SJSA1 (cell line): ENCODE measurements around the gene ENTREP3. TPM values are rescaled to one million over a fixed set of nuclear protein-coding genes. Genes with fewer than 3 reads are reported as not detected.

ENCODE experiments used
- DNase-seq, 2 experiments: peaks; one replicate each; pipeline ENCODE4 v3.0.0-alpha.2; 2015 to 2020; ENCODE audit warnings: low spot score in 2 of 2, low read depth in 1 of 2
- H3K27ac ChIP-seq: fragments of 250-450 bp; sonication (Bioruptor Pico); 2 replicates; pipeline ENCODE4 v1.5.1; 2020; ENCODE audit warnings: mild to moderate bottlenecking, moderate library complexity
- H3K27me3 ChIP-seq: fragments of 250-450 bp; sonication (Bioruptor Pico); replicated peaks from 2 replicates; pipeline ENCODE4 v1.5.1; 2020; ENCODE audit warnings: mild to moderate bottlenecking, moderate library complexity
- H3K36me3 ChIP-seq: fragments of 250-450 bp; sonication (Bioruptor Pico); 2 replicates; pipeline ENCODE4 v1.5.1; 2020; ENCODE audit warnings: mild to moderate bottlenecking
- H3K4me1 ChIP-seq: fragments of 250-450 bp; sonication (Bioruptor Pico); replicated peaks from 2 replicates; pipeline ENCODE4 v1.6.1; 2021; ENCODE audit warnings: mild to moderate bottlenecking
- H3K4me3 ChIP-seq: fragments of 250-450 bp; sonication (Bioruptor Pico); 2 replicates; pipeline ENCODE4 v1.5.1; 2020; ENCODE audit warnings: mild to moderate bottlenecking
- H3K9me3 ChIP-seq: fragments of 250-450 bp; sonication (Bioruptor Pico); replicated peaks from 2 replicates; pipeline ENCODE4 v1.5.1; 2020; ENCODE audit warnings: mild to moderate bottlenecking
- total RNA-seq: library from RNA; depleted of rRNA; stranded (reverse); fragments of >200 nt; shearing (Covaris generic); gene quantifications from 2 replicates; pipeline ENCODE4 v1.2.3, GENCODE V29; 2014

Gene ENTREP3
- total RNA-seq, 1 experiment from 2014 or later, result 3.7 TPM

DNA sequence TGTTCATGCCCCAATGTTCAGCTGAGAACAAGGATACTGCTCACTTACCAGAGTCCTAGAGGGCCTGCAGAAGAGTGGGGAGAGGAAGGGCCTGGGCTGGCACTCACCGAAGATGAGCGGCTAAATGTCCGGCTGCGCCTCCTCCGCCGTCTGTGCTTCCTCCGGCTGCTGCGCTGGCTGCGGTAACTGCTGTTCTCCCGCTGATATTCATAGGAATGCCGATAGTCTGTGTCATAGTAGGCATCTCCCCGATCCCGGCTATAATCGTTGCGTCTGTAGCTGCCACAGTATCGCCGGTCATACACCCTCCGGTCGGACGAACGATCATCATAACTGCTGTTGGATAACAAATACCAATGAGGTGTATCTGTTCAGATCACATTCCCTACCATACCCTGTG is 14.1 kb upstream of the ENTREP3 start:
- Histone ChIP-seq H3K4me1 (peaks cover 13% of the 10 kb centered on the region), H3K36me3 (peaks cover 82% of the 10 kb centered on the region), H3K27me3 (no peaks in the 10 kb centered on the region), H3K27ac (no peak overlapping the region), H3K9me3 (no peaks in the 10 kb centered on the region), H3K4me3 (no peak overlapping the region)
- no peak for DNase-seq

DNA sequence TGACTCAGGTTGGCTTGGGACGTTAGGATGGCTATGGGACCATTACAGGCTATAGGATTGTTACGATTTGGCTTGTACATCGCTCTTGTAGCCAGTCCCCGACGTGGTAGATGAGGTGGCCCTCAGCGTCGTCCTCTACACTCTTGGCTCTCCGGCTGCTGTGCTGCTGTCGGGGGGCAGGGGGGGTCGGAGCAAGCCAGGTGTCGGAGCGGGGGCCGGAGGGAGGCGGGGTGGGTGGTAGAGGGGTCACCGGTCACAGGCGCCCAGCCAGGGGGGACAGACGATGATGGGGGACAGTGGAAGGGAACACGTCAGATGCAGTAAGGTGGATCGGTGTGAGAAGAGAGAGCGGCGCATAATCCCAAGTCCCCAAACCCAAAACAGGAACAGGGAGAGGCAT is 13.3 kb upstream of the ENTREP3 start:
- Histone ChIP-seq H3K4me3 (no peak overlapping the region), H3K4me1 (peaks cover 9% of the 10 kb centered on the region), H3K27ac (no peak overlapping the region), H3K27me3 (no peaks in the 10 kb centered on the region), H3K36me3 (peaks cover 90% of the 10 kb centered on the region), H3K9me3 (no peaks in the 10 kb centered on the region)
- DNase-seq, result no peak

DNA sequence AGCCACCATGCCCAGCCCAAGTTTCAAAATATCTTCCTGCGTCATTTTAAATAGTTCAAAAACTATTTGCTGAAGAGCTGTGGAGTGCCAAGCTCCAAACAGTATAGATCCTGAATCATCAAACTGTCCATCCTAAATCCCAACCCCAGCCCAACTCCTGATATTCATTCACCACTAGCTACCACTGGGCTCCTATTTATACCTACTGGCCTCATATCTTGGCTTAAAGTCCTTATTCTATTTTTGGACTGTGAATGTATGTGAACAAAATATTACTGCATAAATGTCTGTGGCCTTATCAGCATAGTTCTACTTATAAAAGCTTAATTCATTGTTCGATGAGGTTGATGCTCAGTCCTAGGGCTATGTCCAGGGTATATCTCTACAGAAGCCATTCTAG is 12.1 kb upstream of the ENTREP3 start:
- Histone ChIP-seq H3K36me3 (peaks cover 97% of the 10 kb centered on the region), H3K27me3 (no peaks in the 10 kb centered on the region), H3K4me1 (peaks cover 4% of the 10 kb centered on the region), H3K4me3 (no peak overlapping the region), H3K9me3 (no peaks in the 10 kb centered on the region), H3K27ac (no peak overlapping the region)
- DNase-seq, result no peak

DNA sequence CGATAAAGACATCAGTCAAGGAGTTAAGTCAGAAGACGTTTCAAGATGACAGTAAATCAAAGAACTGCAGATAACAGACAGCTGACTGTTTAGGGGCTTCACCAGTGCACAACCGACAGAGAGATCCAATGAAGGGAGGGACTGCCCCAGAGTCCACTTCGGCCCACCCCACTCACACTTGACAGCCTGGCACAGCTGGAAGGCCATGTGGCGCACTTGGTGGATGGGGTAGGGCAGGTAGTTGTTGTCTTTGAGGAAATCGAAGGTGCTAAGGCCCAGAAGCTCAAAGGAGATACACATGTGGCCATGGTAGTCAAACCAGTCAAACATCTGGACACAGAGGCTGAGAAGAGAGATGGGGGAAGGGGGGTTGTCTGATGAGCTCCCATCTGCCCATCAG is 11.3 kb upstream of the ENTREP3 start:
- Histone ChIP-seq H3K4me3 (no peak overlapping the region), H3K36me3 (peaks cover 92% of the 10 kb centered on the region), H3K9me3 (no peaks in the 10 kb centered on the region), H3K4me1 (no peaks in the 10 kb centered on the region; the same call in 1 of the 2 replicates), H3K27me3 (no peaks in the 10 kb centered on the region), H3K27ac (no peak overlapping the region)
- DNase-seq, result no peak

DNA sequence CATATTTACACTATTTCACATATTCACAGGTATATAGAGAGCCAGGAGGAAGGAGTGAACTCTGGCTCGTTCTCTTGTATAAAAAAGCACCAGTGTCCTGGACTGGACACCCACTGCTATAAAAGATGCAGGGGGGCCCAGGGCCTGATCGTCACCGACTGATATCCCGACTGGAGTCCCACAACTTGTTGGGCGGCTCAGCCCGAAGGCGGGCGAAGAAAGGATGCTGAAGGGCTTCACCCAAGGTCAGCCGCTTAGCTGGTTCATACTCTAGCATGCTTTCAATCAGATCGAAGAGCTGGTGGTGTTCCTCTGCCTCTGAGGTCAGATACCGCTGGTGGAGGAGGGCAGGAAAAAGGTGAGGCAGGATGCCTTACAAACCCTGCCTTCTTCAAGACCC is 7.8 kb upstream of the ENTREP3 start:
- Histone ChIP-seq H3K36me3 (peaks cover 84% of the 10 kb centered on the region), H3K27me3 (no peaks in the 10 kb centered on the region), H3K27ac (no peak overlapping the region), H3K9me3 (no peaks in the 10 kb centered on the region), H3K4me3 (no peak overlapping the region), H3K4me1 (peaks cover 6% of the 10 kb centered on the region)
- DNase-seq, result no peak

DNA sequence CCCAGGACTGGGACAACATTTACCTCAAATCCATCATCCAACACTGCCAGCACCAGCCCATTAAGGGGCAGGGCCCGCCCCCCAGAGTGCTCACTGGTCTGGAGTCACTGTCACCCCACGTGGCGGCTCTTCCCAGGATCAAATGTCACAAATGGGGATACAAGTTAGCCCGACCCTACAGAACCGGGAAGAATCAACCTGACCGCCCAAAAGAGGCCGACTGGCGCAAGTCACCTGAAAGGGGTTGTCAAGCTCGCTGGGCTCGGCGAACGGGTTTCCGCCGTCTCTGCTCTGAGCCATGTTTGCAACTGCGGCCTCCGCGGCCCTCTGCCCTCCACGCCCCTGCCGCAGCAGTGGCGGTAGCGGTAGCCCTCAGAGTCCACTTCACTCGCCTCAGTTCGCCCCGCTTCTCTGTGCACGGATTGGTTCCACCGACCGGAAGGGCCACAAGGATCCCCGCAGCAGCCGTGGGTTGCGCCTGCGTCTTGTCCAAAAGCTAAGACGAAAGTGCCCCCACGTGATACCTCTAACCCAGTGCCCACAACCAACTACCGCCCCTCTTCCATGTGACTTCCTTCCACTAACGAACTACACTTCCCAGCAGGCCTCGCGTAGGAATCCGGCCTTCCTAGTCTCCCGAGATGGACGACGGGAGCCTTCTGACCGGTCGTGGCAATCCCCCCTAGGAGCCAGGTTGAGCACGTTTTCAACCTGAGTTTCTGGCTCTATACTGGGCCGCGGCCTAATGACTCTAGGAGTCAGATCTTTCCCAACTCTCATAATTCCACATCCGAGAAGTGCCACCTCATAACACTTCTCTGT is 6.8 kb upstream of the ENTREP3 start, which contains the start of gene SCAMP3:
Gene SCAMP3, minus strand, starts transcription at position 509 of the 822 bp plus-strand sequence. Its CDS starts 209 bp downstream, at position 300.
- Histone ChIP-seq H3K4me3 (peak within 1 kb of the TSS; percentile 58), H3K27me3 (no peaks in the 10 kb centered on the region), H3K9me3 (no peaks in the 10 kb centered on the region), H3K27ac (peak within 1 kb of the TSS; percentile 29), H3K36me3 (peaks cover 80% of the 10 kb centered on the region), H3K4me1 (peaks cover 6% of the 10 kb centered on the region)
- DNase-seq, result peak; percentile 91 to 98

DNA sequence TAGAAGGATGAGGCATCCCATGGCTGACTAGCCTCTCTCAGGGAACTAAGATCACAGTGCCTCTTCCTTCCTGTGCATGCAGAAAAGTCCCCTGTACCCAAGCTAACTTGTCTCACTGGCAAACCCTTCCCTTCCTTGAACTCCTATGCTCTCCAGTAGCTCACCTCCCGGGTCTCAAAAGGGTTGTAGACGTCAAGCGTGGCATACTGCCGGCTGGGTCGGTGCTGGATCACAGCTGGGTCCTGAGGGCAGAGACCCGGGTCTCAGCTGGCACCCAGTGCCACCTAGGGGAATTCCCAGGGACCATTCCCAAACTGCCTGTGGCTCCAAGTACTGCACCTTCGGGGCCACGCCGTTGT is 6.2 kb upstream of the ENTREP3 start:
- Histone ChIP-seq H3K9me3 (no peaks in the 10 kb centered on the region), H3K27ac (peak overlapping the region; percentile 29; the same call in 1 of the 2 replicates), H3K27me3 (no peaks in the 10 kb centered on the region), H3K4me1 (peaks cover 6% of the 10 kb centered on the region), H3K36me3 (peaks cover 80% of the 10 kb centered on the region), H3K4me3 (peak overlapping the region; percentile 58)
- no peak for DNase-seq

DNA sequence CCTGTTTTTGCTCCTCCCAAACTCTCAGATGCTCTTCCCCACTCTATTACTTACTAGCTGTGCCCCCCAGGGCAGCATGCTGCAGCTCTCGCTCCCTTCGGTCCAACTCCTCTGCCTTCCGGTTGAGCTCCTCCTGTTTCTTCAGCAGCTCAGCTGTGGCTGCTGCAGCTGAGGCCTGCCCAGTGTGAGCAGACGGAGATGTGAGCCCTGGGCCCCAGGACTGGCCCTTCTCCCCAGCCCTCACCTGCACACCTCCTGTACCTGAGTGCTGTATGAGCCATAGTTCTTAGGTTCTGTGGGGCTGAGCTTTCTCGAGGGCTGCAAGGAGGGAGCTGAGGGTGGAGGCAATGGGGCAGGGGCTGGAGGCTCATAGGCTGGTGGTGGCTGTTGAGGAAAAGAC is 5.0 kb upstream of the ENTREP3 start:
- Histone ChIP-seq H3K27me3 (no peaks in the 10 kb centered on the region), H3K9me3 (no peaks in the 10 kb centered on the region), H3K36me3 (peaks cover 80% of the 10 kb centered on the region), H3K4me3 (no peak overlapping the region), H3K4me1 (peaks cover 15% of the 10 kb centered on the region), H3K27ac (no peak overlapping the region)
- DNase-seq, result no peak

DNA sequence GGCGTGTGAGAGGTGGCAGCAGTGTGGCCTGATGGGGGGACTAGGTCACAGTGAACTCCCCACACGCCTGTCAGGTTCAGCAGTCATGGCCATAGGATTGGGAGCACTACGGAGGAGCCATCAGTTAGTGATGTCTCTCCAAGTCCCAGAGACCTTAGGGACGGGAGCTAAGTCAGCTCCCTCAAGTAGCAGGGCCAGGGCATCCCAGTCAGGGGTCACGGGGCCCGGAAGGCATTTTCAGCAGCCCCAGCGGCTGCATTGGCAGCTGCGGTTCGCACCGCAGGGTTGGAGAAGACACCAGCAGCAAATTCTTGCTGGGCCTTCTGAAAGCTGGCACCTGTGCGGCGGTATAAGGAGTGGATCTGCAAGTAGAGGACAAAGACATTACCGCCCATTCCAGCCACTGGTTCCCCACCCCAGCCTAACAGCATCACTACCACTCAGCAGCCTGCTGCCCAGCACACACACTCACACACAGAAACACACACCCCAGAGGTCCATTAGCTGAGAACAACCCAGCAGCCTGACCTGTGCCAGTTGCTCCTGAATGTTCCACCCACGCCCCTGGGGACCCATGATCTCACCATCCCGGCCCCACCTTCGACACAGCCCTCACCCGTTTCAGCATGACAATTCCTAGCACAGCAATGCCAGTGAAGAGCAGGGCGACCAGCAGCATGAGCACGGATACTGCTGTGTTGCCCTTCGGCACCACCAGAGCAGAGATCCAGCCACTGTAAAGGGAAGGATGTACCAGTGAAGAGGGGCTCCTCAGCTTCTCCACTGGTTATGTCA is 972 bp upstream of the ENTREP3 start:
- Histone ChIP-seq H3K9me3 (no peaks in the 10 kb centered on the region), H3K4me1 (peaks cover 28% of the 10 kb centered on the region), H3K4me3 (peak overlapping the region; percentile 50), H3K27me3 (no peaks in the 10 kb centered on the region), H3K36me3 (peaks cover 47% of the 10 kb centered on the region), H3K27ac (peak overlapping the region; percentile 70)
- no peak for DNase-seq

DNA sequence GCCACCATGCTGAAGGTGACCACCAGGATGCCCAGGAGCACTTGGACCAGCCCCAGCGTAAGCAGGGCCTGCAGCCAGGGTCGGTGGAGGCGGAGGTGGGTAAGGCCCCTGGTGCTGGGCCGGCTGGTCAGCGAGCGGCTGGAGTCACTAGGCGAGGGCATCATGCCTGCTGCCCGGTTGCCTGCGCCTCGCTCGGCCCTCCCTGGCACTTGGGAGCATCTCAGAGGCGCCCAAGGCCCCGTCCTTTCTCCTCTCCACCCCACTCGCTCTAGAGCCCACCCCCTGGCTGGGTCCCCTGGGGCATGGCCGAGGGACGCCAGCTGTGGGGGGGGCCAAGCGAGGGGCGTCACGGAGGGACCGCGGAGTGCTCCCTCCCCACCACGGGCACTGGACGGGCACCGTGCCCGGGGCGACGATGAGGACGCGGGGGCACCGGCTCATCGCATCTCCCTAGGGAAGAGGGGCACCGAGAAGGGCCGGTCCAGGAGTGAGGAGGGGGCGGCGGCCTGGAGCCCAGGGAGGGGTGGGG is 505 bp downstream of the ENTREP3 start:
- no peak overlapping the region for H3K27ac ChIP-seq
- peaks cover 33% of the 10 kb centered on the region for H3K36me3 ChIP-seq

DNA sequence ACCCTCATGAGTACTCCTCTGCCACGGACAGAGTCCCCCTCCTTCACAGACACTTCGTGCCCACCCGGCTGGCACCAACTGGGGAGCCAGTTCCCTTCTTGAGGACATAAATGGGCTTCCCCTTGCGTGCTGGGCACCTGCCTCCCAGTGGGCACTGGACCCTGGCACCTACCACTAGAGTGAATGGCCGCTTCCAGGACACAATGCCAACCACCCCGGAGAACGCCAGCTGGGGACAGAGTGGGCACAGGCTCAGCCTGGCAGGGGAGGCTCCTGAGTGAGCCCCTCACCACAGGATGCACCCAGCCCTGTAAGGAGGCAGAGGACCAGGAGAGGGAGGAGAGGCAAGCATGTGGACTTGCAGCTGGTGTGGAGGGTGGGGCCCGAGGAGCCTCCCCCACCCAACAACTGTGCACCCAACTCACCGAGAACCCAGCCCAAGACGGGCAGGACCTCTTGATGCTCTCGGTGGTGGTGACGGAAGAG is 1.0 kb downstream of the ENTREP3 start:
- Histone ChIP-seq H3K9me3 (no peaks in the 10 kb centered on the region), H3K27ac (no peak overlapping the region), H3K4me3 (peak overlapping the region; percentile 50), H3K27me3 (no peaks in the 10 kb centered on the region), H3K36me3 (peaks cover 28% of the 10 kb centered on the region), H3K4me1 (peaks cover 34% of the 10 kb centered on the region)
- no peak for DNase-seq

More for the DNA sequence above, 505 bp downstream of the ENTREP3 start:
- DNase-seq, result peak in 1 of 2 experiments; percentile 39
- H3K4me3 ChIP-seq, result peak overlapping the region; percentile 50
- no peaks in the 10 kb centered on the region for H3K9me3 ChIP-seq
- no peaks in the 10 kb centered on the region for H3K27me3 ChIP-seq
- peaks cover 34% of the 10 kb centered on the region for H3K4me1 ChIP-seq

DNA sequence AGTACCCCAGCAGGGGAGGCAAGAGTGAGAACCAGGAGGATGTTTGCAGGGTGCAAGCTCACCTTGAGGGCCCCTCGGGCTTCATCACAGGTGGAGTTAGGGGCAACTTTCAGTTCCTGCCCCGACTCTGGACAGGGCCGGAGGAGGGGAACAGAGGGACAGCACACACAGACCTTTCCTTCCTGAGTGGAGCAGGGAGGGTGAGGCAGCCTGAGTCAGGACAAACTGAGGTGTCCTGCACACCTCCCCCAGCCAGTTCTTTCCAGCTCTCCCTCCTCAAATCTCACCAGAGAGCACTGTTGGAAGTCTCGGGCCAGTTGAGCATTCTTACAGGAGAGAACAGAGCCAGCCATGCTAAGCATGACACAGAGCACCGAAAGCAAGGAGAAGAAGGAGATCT is 1.5 kb downstream of the ENTREP3 start:
- no peak for DNase-seq
- Histone ChIP-seq H3K36me3 (peaks cover 28% of the 10 kb centered on the region), H3K27ac (no peak overlapping the region), H3K9me3 (no peaks in the 10 kb centered on the region), H3K27me3 (no peaks in the 10 kb centered on the region), H3K4me1 (peaks cover 34% of the 10 kb centered on the region), H3K4me3 (no peak overlapping the region)

DNA sequence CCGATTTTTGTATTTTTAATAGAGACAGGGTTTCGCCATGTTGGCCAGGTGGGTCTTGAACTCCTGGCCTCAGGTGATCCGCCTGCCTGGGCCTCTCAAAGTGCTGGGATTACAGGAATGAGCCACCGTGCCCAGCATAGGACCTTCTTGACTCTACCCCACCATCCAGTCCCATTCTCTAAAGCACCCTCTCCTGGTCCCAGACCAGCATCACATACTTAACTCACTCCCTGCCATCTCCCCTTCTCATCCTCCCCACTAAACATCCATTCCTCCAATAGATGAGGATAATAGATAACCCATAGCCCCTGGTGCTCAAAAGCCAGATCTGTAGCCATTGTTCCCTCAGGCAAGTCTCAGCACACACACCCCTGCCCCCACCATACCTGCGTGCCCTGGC is 2.1 kb downstream of the ENTREP3 start:
- no peaks in the 10 kb centered on the region for H3K27me3 ChIP-seq
- peaks cover 34% of the 10 kb centered on the region for H3K4me1 ChIP-seq
- DNase-seq, result no peak
- H3K4me3 ChIP-seq, result no peak overlapping the region
- H3K9me3 ChIP-seq, result no peaks in the 10 kb centered on the region
- no peak overlapping the region for H3K27ac ChIP-seq
- peaks cover 23% of the 10 kb centered on the region for H3K36me3 ChIP-seq

DNA sequence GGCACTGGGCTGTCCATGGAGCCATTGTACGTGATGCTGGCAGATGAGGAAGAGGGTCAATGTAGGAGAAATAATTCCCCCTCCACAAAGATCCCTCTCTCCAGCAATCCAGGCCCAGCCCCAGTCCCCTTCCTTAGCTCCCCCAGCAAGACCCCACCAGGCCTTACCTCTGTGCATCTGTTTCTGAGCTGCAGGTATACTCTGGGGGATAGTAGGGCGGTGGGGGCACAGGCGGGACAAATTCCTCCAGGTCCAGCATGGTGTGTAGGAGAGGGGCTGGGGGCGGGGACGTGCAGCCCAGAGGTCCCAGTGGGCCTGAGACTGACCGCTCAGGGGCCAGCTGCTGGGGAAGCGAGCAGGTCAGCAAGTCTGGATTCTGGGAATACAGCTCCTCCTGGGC is 3.7 kb downstream of the ENTREP3 start:
- Histone ChIP-seq H3K27ac (no peak overlapping the region), H3K36me3 (peaks cover 12% of the 10 kb centered on the region), H3K4me1 (peaks cover 34% of the 10 kb centered on the region), H3K27me3 (no peaks in the 10 kb centered on the region), H3K4me3 (no peak overlapping the region), H3K9me3 (no peaks in the 10 kb centered on the region)
- no peak for DNase-seq
